Measurements from ENCODE around the gene EPB41L1.

- TF ChIP-seq EZH2phosphoT487 (IDR thresholded peaks at IDR 0.05; ENCODE audit: insufficient read depth, low read depth): no peak
- TF ChIP-seq EZH2 (IDR thresholded peaks at IDR 0.05; ENCODE audit: insufficient read depth, poor library complexity, severe bottlenecking): no peak
Observed at GRCh38 chr20:36125097-36125496, 29.4 kb upstream of the EPB41L1 start.
